ENCODE data around the gene TTBK1.

TTBK1 gene

GRCh38 chr6:43273707-43274106 lies 30.4 kb downstream of the TTBK1 start:
- DNase-seq (ENCODE audit: low read depth), result no peak

DNA sequence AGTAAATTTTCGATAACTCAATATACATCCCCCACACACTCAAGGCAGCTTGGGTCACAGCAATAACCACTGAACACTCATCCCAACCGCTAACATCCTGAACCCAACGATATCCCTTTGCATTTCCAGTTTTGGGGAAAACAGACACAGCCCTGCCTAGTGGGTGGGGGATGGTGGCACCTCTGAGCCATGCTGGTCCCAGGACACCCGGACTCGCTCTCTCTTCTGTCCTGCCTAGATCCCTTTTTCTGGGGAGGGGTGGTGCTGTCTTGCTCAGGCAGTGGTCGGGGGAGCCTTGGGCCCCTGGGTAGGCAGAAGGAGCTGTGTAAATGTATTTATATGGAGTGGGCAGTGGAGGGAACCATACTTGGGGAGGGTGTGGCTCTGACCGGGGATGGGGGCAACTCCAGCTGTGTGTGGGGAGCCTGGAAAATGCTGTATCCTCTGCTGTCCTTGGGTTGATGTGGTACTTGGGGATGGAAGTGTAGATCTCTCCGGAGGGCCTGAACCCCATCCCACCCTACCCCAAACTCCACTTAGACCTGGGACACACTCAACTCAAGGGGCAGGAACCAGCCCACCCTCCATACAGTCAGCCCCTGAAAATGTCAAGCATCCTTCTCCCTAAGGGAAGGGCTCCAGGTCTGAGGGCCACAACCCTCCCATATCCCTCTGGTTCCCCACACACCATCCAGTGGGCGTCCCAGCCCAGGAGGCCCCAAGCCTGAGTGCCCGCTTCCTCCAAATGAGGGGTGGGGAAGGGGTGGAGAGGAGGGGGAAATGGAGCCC lies 31.0 kb downstream of the TTBK1 start:
- DNase-seq (ENCODE audit: low read depth), result no peak

DNA sequence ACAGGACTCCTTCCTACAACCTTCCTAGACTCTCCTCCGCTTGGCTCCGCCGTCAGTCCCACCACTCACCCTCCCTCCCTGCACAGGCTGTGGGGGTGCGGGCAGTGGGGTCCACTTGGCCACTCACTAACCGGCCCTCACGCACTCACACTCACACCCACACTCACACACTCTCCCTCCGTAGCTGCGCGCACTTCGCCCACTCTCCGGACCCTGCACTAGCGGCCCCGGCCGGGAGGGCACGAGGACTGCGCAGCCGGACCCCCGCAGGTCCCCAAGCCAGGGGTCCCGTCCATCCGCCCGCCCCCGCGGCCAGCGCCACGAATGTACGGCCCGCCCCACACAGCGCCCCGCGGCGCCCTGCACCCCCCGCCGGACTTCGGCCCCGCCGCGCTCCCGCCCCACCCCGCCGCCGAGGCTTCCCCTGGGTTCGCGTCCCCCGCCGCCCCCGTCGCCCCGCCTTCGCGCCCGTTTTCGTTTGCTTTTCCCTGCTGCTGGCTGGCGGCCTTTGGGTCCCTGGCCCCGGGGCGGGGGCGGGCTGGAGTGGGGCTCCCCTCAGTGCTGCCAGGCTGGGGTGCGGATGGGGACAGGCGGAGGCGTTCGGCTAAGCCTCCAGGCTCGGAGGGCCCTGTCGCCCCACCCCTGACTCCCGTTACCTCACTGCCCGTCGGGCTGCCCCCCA lies 31.8 kb downstream of the TTBK1 start:
- peak; percentile 11 for DNase-seq (ENCODE audit: low read depth)

DNA sequence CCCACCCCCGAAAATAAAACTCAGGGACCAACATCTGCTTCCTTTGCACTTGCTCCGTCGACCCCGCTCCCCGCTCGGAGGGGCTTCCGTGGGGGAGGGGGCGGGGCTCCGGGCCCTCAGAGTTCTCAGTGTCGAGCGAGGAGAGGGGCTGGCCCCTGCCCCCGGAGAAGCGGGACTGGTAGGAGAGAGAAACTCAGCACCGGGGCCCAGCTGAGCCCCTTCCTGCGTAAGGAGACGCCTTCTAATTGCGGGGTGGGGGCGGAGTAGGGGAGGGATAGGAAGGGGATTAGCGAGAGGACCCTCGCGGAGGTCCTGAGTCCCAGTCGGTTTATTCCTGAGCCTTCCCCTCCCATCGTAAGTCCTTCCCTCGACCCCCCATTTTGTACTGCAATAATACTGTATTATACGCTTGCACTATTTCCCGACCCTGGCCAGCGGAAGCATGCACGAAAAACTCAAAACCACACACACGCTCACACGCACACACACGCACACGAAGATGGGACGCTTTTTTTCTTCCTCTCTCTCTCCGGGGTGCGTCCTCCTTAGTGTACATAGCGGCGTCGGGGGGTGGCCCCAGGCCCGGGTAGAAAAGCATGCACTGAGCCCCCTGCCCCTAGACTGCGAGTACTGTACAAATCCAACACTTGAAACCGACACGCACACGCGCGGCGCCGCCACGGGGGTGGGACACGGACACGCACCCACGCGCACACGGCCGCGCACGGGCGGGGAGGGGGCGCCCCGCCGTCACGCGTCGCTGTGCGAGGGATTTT lies 32.7 kb downstream of the TTBK1 start:
- no peak for DNase-seq (ENCODE audit: low read depth)

DNA sequence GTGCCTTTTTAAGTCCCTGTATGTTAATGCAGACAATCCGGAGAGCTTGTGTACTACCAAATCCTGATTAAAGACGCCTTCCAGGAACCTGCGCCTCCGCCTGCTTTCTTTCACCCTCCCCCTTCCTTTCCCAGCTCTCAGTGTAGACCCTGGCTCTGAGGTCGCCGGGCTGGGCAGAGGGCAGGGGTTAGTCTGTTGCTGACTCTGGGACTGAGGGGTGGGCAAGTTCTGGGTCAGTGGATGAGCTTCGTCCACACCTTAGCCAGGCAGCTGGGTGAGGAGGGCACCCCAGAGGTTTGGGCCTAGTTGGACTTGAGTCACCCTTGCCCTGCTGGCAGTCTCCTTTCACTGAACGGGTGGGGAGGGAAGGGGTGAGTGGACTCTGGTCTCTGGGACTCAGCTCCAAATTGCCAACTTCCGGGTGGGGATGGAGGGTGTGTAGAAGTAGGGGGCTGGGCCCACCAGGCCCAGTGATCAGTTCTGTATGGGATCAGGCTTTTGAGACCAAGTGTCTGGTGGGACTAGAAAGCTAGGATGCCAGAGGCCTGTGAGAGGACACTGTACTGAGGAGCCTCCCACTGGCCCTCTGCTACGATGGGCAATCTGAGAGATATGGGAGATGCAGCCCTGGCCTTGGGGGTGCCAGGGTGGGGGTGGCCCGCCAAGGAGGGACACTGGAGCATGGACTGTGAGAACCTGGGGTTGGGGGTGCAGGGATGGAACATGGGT lies 33.5 kb downstream of the TTBK1 start:
- DNase-seq (ENCODE audit: low read depth), result no peak

GRCh38 chr6:43277306-43277642 lies 34.0 kb downstream of the TTBK1 start:
- DNase-seq (ENCODE audit: low read depth), result no peak

DNA sequence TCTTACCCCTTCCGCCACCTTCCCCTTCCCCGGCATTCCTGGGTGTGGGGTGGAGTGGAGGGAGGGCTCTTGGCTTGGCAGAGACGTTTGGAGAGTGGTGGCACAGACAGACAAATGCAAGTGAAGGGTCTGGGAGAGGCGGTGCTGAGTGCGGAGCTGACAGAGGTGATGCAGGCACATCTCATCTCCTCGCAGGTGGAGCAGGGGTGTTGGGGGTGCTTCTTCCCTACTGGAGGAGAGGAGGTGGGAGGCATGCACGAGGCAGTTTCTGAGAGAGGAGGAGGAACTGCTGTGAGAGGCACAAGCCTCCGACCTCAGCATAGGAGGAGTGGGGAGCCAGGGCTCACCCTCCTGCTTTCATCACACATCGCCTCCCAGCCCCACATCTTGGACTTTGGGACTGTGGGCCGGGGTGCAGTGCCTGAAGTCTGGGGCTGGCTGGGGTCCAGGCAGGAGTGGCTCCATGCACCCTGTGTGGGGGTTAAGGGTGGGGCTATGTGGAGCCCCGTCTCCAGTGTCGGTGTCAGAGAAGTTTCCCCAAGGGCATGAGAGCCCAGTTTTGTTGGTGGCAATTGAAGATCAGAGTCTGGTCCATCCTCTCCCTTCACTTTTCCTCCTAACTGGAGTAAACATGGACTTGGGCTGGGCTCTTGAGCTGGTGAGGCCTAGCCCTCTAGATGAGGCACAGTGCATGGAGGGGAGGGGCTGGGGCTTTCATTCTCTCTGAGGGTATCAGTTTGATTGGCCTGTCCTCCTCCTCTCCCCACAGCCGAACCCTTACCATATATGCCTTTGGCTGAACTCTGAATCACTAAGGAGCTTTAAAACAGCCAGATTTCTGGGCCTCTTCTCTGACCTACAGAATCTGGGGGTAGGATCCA lies 34.6 kb downstream of the TTBK1 start:
- DNase-seq (ENCODE audit: low read depth), result no peak

DNA sequence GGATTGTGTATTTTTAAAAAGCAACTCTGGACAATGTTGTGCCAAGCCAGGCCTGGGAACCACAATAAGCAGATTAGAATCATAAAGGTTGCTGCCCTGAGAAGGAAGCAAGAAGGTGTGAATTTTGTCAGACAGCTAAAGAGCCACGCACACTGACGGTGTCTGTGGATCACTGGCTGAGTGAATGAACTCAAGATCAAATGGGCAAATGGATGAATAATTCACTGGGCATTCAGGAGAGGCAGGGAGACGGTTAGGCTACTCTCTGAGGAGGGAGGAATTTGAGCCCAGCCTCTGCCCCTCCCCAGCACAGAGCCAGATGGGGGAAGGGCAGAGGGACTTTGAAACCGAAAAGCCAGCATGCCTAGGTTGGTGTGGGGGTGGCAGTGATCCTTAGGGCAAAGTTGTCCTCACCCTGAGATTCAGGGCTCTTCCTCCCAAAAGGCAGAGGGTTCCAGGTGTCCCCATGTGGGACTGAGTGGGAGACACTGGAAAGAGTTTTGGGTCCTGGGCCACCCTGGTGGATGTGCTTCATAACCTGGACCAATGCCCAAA lies 35.3 kb downstream of the TTBK1 start:
- DNase-seq (ENCODE audit: low read depth), result no peak

- DNase-seq (ENCODE audit: low read depth), result no peak
These were observed 37.0 kb downstream of the TTBK1 start for GRCh38 chr6:43280234-43280633.

GRCh38 chr6:43282060-43282459 lies 38.8 kb downstream of the TTBK1 start:
- no peak for DNase-seq (ENCODE audit: low read depth)

DNA sequence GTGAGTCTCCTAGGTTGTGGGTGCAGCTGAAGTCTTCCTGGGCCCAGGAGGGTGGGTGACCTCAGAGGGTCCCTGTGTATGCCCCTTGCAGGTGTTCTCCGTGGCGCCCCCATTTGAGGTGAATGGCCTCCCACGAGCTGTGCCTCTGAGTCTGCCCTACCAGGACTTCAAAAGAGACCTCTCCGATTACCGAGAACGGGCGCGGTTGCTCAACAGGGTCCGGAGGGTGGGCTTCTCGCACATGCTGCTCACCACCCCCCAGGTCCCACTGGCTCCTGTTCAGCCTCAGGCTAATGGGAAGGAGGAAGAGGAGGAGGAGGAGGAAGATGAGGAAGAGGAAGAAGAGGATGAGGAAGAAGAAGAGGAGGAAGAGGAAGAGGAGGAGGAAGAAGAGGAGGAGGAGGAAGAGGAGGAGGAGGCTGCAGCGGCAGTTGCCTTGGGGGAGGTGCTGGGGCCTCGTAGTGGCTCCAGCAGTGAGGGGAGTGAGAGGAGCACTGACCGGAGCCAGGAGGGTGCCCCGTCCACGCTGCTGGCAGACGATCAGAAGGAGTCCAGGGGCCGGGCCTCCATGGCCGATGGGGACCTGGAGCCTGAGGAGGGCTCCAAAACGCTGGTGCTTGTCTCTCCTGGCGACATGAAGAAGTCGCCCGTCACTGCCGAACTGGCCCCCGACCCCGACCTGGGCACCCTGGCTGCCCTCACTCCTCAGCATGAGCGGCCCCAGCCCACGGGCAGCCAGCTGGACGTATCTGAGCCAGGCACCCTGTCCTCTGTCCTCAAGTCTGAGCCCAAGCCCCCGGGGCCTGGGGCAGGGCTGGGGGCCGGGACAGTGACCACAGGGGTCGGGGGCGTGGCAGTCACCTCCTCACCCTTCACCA lies 39.6 kb downstream of the TTBK1 start:
- DNase-seq (ENCODE audit: low read depth), result no peak

DNA sequence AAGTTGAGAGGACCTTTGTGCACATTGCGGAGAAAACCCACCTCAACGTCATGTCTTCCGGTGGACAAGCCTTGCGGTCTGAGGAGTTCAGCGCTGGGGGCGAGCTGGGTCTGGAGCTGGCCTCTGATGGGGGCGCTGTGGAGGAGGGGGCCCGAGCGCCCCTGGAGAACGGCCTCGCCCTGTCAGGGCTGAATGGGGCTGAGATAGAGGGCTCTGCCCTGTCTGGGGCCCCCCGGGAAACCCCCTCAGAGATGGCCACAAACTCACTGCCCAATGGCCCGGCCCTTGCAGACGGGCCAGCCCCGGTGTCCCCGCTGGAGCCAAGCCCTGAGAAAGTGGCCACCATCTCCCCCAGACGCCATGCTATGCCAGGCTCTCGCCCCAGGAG lies 40.2 kb downstream of the TTBK1 start:
- no peak for DNase-seq (ENCODE audit: low read depth)

GRCh38 chr6:43283905-43284304 lies 40.6 kb downstream of the TTBK1 start:
- DNase-seq (ENCODE audit: low read depth), result no peak

- DNase-seq (ENCODE audit: low read depth), result no peak
These were observed 41.9 kb downstream of the TTBK1 start for GRCh38 chr6:43284991-43285781.

DNA sequence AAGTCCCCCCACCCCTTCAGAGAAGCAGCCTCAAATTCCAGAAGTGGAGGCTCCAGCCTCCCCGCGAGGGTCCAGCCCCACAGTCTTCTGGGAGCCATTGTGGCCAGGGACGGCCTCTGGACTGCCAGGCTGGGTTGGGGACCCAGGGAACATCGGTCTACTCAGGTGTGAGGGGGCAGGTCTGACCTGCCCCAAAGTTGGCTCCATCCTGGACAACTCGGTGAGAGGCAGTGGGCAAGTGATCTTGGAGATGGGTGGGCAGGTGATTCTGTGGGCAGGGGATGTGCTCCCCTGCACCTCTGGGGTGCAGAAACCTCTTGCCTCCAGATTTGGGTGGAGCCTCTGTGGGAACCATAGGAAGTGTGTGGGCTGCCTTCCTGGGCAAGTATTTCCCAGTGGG lies 42.6 kb downstream of the TTBK1 start:
- no peak for DNase-seq (ENCODE audit: low read depth)

DNA sequence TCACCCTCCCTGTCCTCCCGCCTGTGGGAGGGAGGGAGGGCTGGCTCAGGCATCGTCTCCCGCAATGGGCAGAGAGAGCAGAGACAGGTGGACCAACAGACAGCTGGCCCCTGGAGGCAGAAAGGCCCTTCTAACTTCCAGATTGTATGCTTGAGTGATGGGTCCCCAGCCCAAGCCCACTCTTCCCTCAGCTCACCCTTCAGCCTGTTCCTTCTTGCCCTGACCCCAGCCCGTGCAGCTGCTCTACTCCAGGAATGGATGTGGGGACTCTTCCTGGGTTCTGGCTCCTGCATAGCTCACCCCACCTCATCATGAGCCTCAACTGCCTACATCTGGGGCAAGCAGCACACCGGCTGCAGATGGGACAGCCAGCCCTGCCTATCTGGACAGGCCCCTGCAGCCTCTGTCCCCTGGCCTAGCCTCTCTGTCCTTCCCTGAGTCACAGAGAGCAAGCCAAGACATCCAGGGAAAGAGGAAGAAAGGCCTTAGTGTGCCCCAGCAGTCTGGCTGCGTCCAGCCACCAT lies 43.2 kb downstream of the TTBK1 start:
- DNase-seq (ENCODE audit: low read depth), result no peak

- DNase-seq (ENCODE audit: low read depth), result no peak
These were observed 43.9 kb downstream of the TTBK1 start for GRCh38 chr6:43286980-43287716.

Measured in T-helper 22 cell (primary cell).